ENCODE measurements around the gene SNX13. TPM values are rescaled to one million over a fixed set of nuclear protein-coding genes. Genes with fewer than 3 reads are reported as not detected.
"Not testable (repeated sequence)": the region's sequence is repeated elsewhere in the genome, so short reads cannot be mapped to it uniquely, and the experiment has no call there.

The SNX13 gene
- total RNA-seq, 1 donor from 2014 or later: 78.0 TPM

GRCh38 chr7:17912536-17913235, 27.6 kb downstream of the SNX13 start:
- no peak for DNase-seq (ENCODE audit: low spot score)

GRCh38 chr7:17912050-17912449, 28.2 kb downstream of the SNX13 start:
- no peak for DNase-seq (ENCODE audit: low spot score)

GRCh38 chr7:17910377-17910776, 29.9 kb downstream of the SNX13 start:
- DNase-seq (ENCODE audit: low spot score): no peak

GRCh38 chr7:17909310-17909709, 31.0 kb downstream of the SNX13 start:
- DNase-seq (ENCODE audit: low spot score): not testable (repeated sequence)

- DNase-seq (ENCODE audit: low spot score): peak; percentile 8
Observed at GRCh38 chr7:17907014-17907413, 33.3 kb downstream of the SNX13 start.

GRCh38 chr7:17903337-17903736, 37.0 kb downstream of the SNX13 start:
- no peak for DNase-seq (ENCODE audit: low spot score)

- DNase-seq (ENCODE audit: low spot score): no peak
Observed at GRCh38 chr7:17902599-17902998, 37.7 kb downstream of the SNX13 start.

GRCh38 chr7:17900464-17900863, 39.8 kb downstream of the SNX13 start:
- no peak for DNase-seq (ENCODE audit: low spot score)

- no peak for DNase-seq (ENCODE audit: low spot score)
Observed at GRCh38 chr7:17898111-17898510, 42.2 kb downstream of the SNX13 start.

GRCh38 chr7:17887286-17887685, 53.0 kb downstream of the SNX13 start:
- DNase-seq (ENCODE audit: low spot score): no peak

- DNase-seq (ENCODE audit: low spot score): no peak
Observed at GRCh38 chr7:17882685-17883084, 57.6 kb downstream of the SNX13 start.

- DNase-seq (ENCODE audit: low spot score): no peak
Observed at GRCh38 chr7:17879075-17879661, 61.1 kb downstream of the SNX13 start.

- DNase-seq (ENCODE audit: low spot score): no peak
Observed at GRCh38 chr7:17878627-17879026, 61.7 kb downstream of the SNX13 start.

GRCh38 chr7:17871815-17872533, 68.3 kb downstream of the SNX13 start:
- DNase-seq (ENCODE audit: low spot score): no peak

GRCh38 chr7:17870406-17870805, 69.9 kb downstream of the SNX13 start:
- DNase-seq (ENCODE audit: low spot score): no peak

- no peak for DNase-seq (ENCODE audit: low spot score)
Observed at GRCh38 chr7:17863809-17864143, 76.5 kb downstream of the SNX13 start.

GRCh38 chr7:17863095-17863808, 77.0 kb downstream of the SNX13 start:
- DNase-seq (ENCODE audit: low spot score): no peak

- no peak for DNase-seq (ENCODE audit: low spot score)
Observed at GRCh38 chr7:17856251-17856650, 84.0 kb downstream of the SNX13 start.

GRCh38 chr7:17855202-17855601, 85.1 kb downstream of the SNX13 start:
- no peak for DNase-seq (ENCODE audit: low spot score)

GRCh38 chr7:17854261-17855047, 85.8 kb downstream of the SNX13 start:
- DNase-seq (ENCODE audit: low spot score): no peak

GRCh38 chr7:17852361-17852760, 87.9 kb downstream of the SNX13 start:
- DNase-seq (ENCODE audit: low spot score): no peak

GRCh38 chr7:17849504-17849903, 90.8 kb downstream of the SNX13 start:
- DNase-seq (ENCODE audit: low spot score): no peak

Data from umbilical cord (tissue), 2 donors.